SKM-1 treated with dmso at 0.1 percent for 144 hours (cell line): ENCODE measurements around the gene TREH.

Experiments used
- DNase-seq: peaks from one replicate; lab custom pipeline; 2025; ENCODE audit not compliant: unreplicated experiment; lab: John Stamatoyannopoulos, UW

TREH gene

GRCh38 chr11:118650366-118650765 lies 29.1 kb downstream of the TREH start:
- DNase-seq: no peak

DNA sequence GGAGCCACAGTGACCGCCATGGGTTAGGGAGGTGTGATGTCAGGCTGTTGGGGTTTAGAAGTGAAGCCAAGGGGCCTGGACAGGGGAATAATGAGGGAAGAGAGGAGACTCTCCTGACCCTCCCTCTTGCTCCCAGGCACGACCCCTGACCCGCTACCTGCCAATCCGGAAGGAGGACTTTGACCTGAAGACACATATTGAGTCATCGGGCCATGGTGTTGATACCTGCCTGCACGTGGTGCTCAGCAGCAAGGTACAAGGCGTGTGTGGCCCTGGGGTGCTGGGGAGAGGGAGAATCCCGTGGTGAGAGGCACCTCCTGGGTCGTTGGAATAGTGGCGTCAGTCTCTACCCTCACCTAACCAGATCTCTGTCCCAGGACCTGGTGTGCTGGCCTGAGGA lies 29.5 kb downstream of the TREH start:
- DNase-seq: no peak

DNA sequence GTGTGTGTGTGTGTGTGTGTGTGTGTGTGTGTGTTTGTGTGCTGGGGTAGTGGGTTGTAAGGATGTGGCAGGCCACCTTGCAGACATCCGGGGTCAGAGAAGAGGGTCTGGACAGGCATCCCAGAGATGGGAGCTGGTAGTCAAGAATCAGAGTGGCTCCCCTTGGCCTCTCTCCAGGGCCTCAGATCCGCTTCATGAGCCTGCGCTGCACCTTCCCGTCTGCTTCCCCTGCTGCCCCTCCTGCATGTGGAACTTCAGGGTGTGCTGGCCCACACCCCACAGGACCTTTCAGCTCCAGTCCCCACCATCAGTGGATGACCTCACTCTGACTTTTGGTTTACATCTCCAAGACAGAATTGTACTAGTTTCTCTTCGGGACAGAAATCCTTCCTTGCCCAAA lies 31.2 kb downstream of the TREH start:
- DNase-seq: no peak

- DNase-seq: no peak
Measured at GRCh38 chr11:118646393-118646792, 33.1 kb downstream of the TREH start.

- no peak for DNase-seq
Measured at GRCh38 chr11:118645066-118645715, 34.3 kb downstream of the TREH start.

DNA sequence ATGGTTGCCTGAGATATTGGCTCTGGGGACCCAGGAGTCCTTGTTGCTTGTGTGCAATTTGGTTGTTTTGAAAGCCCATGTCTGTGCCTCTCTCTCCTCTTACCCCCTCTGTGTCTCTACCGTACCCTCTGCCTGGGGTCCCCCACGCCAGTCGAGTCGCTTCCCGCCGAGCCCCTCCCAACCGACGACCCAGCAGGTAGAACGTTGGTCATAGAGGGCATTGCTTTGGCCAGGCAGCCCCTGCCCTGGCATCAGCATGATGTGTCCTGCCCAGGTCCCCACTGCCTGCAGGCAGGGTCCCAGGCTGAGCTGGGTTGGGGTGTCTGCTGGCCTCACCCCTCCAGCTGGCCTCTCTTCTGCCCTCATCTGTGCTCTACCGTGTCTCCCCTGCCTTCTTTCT lies 35.0 kb downstream of the TREH start:
- DNase-seq: no peak

GRCh38 chr11:118643995-118644345 lies 35.5 kb downstream of the TREH start:
- DNase-seq: no peak

DNA sequence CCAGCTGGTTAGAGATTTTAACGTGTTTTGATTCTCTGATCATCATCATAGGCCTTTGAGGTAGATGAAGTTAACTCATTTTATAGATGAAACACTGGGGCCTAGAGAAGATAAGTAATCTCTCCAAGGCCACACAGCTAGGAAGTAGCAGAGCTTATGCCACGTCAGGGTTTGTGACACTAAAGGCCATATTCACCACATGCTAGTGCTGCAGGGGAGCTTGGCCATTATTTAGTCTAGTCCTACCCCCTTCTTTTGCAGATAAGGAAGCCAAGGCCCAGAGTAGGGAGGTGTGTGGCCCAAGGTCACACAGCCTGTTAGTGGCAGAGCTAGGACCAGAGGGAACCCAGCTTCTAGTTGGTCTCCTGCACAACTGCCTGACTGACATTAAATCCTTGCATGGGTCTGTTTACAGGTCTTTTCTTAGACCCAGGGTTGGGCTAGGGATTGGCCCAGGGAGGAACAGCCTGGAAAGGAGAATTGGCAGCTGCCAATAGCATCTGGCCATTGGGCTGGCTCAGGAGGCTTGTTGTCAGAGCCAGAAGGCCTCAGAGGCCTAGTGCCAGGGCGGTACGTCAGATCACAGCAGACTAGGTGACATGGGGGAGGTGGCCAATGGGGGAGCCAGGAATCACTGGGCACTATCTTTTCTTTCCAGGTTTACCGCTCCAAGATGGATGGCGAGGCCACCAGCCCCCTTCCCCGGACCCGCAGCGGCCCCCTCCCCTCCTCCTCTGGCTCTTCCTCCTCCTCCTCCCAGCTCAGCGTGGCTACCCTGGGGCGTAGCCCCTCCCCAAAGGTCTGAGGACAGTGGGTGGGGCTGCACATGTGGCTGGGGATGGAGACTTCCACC lies 36.1 kb downstream of the TREH start:
- no peak for DNase-seq

GRCh38 chr11:118641397-118642019 lies 37.9 kb downstream of the TREH start:
- DNase-seq: no peak

GRCh38 chr11:118640332-118641154 lies 38.9 kb downstream of the TREH start:
- no peak for DNase-seq

DNA sequence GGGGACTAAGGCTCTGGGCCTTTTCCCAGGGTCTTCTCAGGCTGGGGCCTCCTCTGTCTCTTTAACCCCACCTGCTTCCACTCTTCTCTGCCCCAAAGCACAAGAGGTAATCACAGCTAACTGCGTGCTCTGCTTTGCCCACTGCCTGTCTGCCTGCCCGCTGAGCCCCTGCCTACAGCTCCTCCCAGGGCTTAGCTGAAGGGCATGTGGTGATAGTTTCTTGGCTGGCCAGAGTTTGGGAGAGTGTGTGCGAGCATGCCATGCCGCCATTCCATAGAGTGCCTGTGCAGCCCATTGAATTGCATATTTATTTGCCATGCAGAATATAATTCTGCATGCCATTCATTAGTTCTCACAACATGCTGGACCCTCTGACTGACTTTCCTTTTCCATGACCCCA lies 39.6 kb downstream of the TREH start:
- DNase-seq: no peak

DNA sequence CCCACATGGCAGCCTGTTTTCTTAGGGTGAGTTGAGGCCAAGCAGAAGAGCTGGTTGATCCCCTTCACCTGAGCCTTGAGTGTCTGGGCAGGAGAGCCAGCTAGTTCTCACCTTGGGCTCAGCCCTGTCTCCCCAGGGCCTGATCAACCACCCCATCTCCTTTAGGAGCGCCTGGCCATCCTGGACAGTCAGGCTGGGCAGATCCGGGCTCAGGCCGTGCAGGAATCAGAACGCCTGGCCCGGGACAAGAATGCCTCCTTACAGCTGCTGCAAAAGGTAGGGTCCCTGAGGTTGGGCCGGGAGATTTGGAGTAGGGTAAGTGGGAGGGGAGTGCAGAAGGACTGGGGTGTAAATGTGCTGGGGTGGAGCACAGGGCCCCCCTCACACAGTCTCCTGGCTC lies 40.7 kb downstream of the TREH start:
- no peak for DNase-seq

GRCh38 chr11:118636569-118637290 lies 42.7 kb downstream of the TREH start:
- no peak for DNase-seq

- DNase-seq: no peak
Measured at GRCh38 chr11:118635642-118636041, 43.8 kb downstream of the TREH start.

- DNase-seq: no peak
Measured at GRCh38 chr11:118635237-118635591, 44.2 kb downstream of the TREH start.

DNA sequence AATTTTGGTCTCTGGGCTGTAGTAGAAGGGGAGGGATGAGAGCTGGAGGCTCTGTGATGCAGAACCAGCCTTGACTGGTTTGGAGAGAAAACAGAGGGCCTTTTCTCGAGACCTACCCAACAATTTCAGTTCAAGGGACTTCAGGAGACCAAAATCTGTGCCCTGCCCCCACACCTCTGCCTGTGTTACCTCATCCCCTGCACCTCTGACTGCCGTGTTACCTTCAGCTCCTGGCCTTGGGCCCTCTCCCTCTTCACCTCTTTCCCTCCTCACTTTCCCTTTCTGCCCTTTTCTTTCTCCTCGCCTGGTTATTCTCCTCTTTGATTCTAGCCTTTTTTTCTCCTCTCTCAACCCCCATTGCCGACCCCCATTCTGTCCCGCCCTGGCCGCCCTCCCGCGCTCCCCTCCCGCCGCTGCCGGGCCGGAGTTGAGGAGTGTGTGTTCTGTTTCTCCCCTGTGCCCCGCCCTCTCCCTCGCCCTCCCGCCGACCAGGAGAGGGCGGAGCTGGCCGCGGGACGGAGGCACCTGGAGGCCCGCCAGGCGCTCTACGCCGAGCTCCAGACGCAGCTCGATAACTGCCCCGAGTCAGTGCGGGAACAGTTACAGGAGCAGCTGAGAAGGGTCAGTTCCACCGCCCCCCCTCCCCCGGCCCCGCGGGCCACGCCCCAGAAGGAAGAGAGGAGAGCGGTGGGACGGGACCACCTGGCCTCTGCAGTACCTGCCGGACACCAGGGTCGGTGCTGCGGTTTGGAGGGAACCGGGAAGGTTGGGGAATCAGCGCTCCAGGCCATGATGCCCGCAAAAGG lies 44.8 kb downstream of the TREH start:
- DNase-seq: no peak

DNA sequence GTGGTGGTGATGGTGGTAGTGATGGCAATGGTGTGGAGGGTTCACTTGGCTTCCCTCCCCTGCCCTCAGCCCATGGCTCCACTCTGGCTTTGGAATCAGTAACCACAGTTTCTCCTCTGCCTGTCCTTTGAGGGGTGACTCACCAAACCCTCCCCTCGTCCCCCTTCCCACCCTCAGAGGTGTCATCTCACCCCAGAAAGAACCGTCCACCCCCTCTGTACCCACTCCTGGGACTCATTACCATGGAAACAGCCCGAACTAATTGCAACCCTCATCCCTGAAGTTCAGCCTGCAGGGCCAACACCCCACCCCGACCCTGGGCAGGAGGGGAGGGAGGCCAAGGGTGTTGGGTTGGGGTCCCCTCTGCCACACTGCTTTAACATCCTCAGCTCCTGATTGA lies 45.5 kb downstream of the TREH start:
- no peak for DNase-seq

- DNase-seq: no peak
Measured at GRCh38 chr11:118633319-118633690, 46.1 kb downstream of the TREH start.

DNA sequence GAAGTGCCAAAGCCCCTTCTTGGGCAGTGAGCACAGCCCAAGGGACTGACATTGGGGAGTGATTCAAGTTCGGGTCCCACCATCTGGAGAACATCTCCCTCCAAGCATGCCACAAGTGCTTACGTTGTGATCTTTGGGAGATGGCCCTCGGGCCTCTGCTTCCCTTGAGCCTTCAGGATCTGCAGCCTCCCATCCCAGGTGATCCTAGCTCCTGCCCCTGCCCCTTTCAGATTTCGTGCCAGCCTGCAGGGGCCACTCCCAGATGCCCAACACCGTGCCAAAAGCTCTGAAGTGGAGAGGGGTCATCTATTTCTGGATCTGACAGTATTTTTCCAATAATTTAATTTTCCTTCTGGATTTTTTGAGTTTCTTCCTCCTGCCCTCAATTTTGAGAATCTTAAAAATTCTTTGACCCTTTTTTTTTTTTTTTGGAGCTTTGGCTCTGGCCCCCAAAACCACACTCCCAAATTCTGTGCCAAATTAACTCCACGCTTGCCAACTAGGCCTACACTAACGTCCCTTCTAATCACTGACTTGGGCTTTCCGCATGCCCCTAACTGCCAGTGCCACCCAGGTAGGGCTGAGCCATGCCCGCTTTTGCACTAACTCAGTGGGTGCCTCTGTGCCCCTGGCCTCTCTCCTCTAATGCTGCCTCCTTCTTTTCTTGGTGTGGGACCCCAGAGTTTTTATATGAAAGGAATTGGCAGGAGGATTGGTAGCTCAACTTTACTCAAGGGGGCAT lies 46.7 kb downstream of the TREH start:
- no peak for DNase-seq
